IMR-90 (cell line): ENCODE measurements around the gene TRDMT1. TPM values are rescaled to one million over a fixed set of nuclear protein-coding genes. Genes with fewer than 3 reads are reported as not detected.

Source experiments
- ATAC-seq: fragments of 200-7000 bp; cut with Tn5 transposase; 2 replicates; pipeline ENCODE4 v1.9.1; 2020; ENCODE audit warnings: low read depth, mild to moderate bottlenecking, moderate library complexity
- BruUV-seq: library from RNA; stranded (reverse); fragments of 400-500 nt; replicated peaks from 2 replicates; lab custom pipeline; 2021; lab: Mats Ljungman, UMichigan
- CTCF ChIA-PET: fragments of 300-600 bp; formaldehyde crosslinking; extraction: SDS; loops from one replicate; lab custom pipeline; 2021; ENCODE audit warnings: antibody characterized with exemption; lab: Yijun Ruan, JAX
- POLR2A ChIA-PET: fragments of 300-600 bp; sonication (Branson Sonifier 250); formaldehyde crosslinking; loops from one replicate; lab custom pipeline; 2022; ENCODE audit warnings: antibody characterized with exemption; ENCODE audit not compliant: unreplicated experiment; lab: Charles Lee
- DNase-seq: peaks from one replicate; pipeline ENCODE4 v3.0.0; 2013
- H2AFZ ChIP-seq: replicated peaks from 2 replicates; pipeline ENCODE3; 2013; ENCODE audit warnings: low read length, mild to moderate bottlenecking; ENCODE audit not compliant: poor library complexity
- H2AK5ac ChIP-seq: 2 replicates; pipeline ENCODE4 v1.6.1; 2013; ENCODE audit warnings: low read depth, low read length, inconsistent platforms
- H2AK9ac ChIP-seq: replicated peaks from 2 replicates; pipeline ENCODE3; 2013; ENCODE audit warnings: mild to moderate bottlenecking, low read depth, low read length, moderate library complexity; ENCODE audit not compliant: poor library complexity
- H2BK120ac ChIP-seq: 2 replicates; pipeline ENCODE4 v1.6.1; 2013; ENCODE audit warnings: low read depth, low read length, inconsistent platforms
- H2BK15ac ChIP-seq: 3 replicates; pipeline ENCODE4 v1.6.1; 2013; ENCODE audit warnings: low read depth, low read length, inconsistent platforms
- H2BK20ac ChIP-seq: 2 replicates; pipeline ENCODE4 v1.6.1; 2013; ENCODE audit warnings: low read depth, mild to moderate bottlenecking, inconsistent platforms, low read length, moderate library complexity
- H2BK5ac ChIP-seq: 2 replicates; pipeline ENCODE4 v1.6.1; 2013; ENCODE audit warnings: mild to moderate bottlenecking, low read depth, low read length, inconsistent platforms; ENCODE audit not compliant: poor library complexity, severe bottlenecking
- H3K14ac ChIP-seq: replicated peaks from 2 replicates; pipeline ENCODE4 v1.6.1; 2013; ENCODE audit warnings: low read depth, low read length, inconsistent platforms
- H3K18ac ChIP-seq: 2 replicates; pipeline ENCODE4 v1.6.1; 2013; ENCODE audit warnings: low read depth, low read length, control low read depth
- H3K23ac ChIP-seq: 2 replicates; pipeline ENCODE4 v1.6.1; 2013; ENCODE audit warnings: low read depth, low read length, inconsistent platforms
- H3K27ac ChIP-seq: 2 replicates; pipeline ENCODE4 v1.5.1; 2013; ENCODE audit warnings: mild to moderate bottlenecking, control low read depth, low read length; ENCODE audit not compliant: insufficient read depth
- H3K27me3 ChIP-seq: 2 replicates; pipeline ENCODE4 v1.6.1; 2013; ENCODE audit warnings: low read length; ENCODE audit not compliant: control insufficient read depth, insufficient read depth
- H3K36me3 ChIP-seq: 2 replicates; pipeline ENCODE4 v1.6.1; 2013; ENCODE audit warnings: low read length, mixed read lengths; ENCODE audit not compliant: control insufficient read depth, insufficient read depth
- H3K4ac ChIP-seq: 2 replicates; pipeline ENCODE4 v1.6.1; 2013; ENCODE audit warnings: low read depth, low read length, inconsistent platforms
- H3K4me1 ChIP-seq: 2 replicates; pipeline ENCODE4 v1.6.1; 2013; ENCODE audit warnings: low read length, mixed read lengths; ENCODE audit not compliant: control insufficient read depth, insufficient read depth
- H3K4me2 ChIP-seq: 2 replicates; pipeline ENCODE4 v1.6.1; 2013; ENCODE audit warnings: low read depth, mild to moderate bottlenecking, control low read depth, low read length, moderate library complexity
- H3K4me3 ChIP-seq: 2 replicates; pipeline ENCODE4 v1.5.1; 2013; ENCODE audit warnings: low read depth, mild to moderate bottlenecking, control low read depth, low read length, moderate library complexity; ENCODE audit not compliant: insufficient read depth
- H3K56ac ChIP-seq: 2 replicates; pipeline ENCODE4 v1.6.1; 2013; ENCODE audit warnings: low read length, inconsistent platforms; ENCODE audit not compliant: insufficient read depth; ENCODE audit errors: extremely low read depth
- H3K79me1 ChIP-seq, 2 experiments: 2 replicates each; pipeline ENCODE4 v1.6.1; 2013; ENCODE audit warnings: low read length in 2 of 2, inconsistent platforms in 1 of 2, low read depth in 1 of 2
- H3K9ac ChIP-seq: 2 replicates; pipeline ENCODE4 v1.6.1; 2013; ENCODE audit warnings: low read depth, low read length, control low read depth
- H3K9me1 ChIP-seq: 2 replicates; pipeline ENCODE4 v1.6.1; 2013; ENCODE audit warnings: low read length, inconsistent platforms; ENCODE audit not compliant: insufficient read depth
- H3K9me3 ChIP-seq: 2 replicates; pipeline ENCODE4 v1.6.1; 2013; ENCODE audit warnings: low read length; ENCODE audit not compliant: control insufficient read depth, insufficient read depth
- H4K20me1 ChIP-seq: 2 replicates; pipeline ENCODE4 v1.6.1; 2013; ENCODE audit warnings: low read length, inconsistent platforms; ENCODE audit not compliant: insufficient read depth
- H4K5ac ChIP-seq: 2 replicates; pipeline ENCODE4 v1.6.1; 2013; ENCODE audit warnings: mild to moderate bottlenecking, low read depth, low read length, control low read depth
- H4K8ac ChIP-seq, 2 experiments: 2 replicates each; pipeline ENCODE4 v1.6.1; 2013; ENCODE audit warnings: low read depth in 2 of 2, low read length in 2 of 2, control low read depth in 1 of 2, inconsistent platforms in 1 of 2
- H4K91ac ChIP-seq: 2 replicates; pipeline ENCODE4 v1.6.1; 2013; ENCODE audit warnings: low read depth, low read length, inconsistent platforms; ENCODE audit not compliant: insufficient read depth
- BHLHE40 ChIP-seq: fragments of 150-350 bp; IDR thresholded peaks from 2 replicates; pipeline ENCODE4 v1.6.1; 2016; ENCODE audit warnings: mild to moderate bottlenecking, low read depth, low read length
- CEBPB ChIP-seq: IDR thresholded peaks from 2 replicates; pipeline ENCODE4 v1.6.1; 2012; ENCODE audit warnings: low read depth, low read length, improper control_type of control experiment
- CHD1 ChIP-seq: IDR thresholded peaks from 2 replicates; pipeline ENCODE4 v1.6.1; 2012; ENCODE audit warnings: low read depth, low read length, improper control_type of control experiment
- CTCF ChIP-seq: conservative IDR thresholded peaks from 2 replicates; pipeline ENCODE4 v1.5.1; 2012; ENCODE audit warnings: mild to moderate bottlenecking, low read depth, low read length, improper control_type of control experiment
- ELK1 ChIP-seq: fragments of 150-350 bp; IDR thresholded peaks from 2 replicates; pipeline ENCODE4 v1.6.1; 2016; ENCODE audit warnings: low read depth, mild to moderate bottlenecking, low read length, moderate library complexity, borderline replicate concordance
- FOS ChIP-seq: fragments of 150-350 bp; IDR thresholded peaks from 2 replicates; pipeline ENCODE4 v1.6.1; 2016; ENCODE audit warnings: low read depth, low read length
- MAFK ChIP-seq: IDR thresholded peaks from 2 replicates; pipeline ENCODE4 v1.6.1; 2012; ENCODE audit warnings: low read depth, low read length, improper control_type of control experiment
- MAZ ChIP-seq: IDR thresholded peaks from 2 replicates; pipeline ENCODE4 v1.6.1; 2012; ENCODE audit warnings: low read depth, mild to moderate bottlenecking, low read length, improper control_type of control experiment, moderate library complexity, borderline replicate concordance
- MXI1 ChIP-seq: IDR thresholded peaks from 2 replicates; pipeline ENCODE4 v1.6.1; 2012; ENCODE audit warnings: low read depth, mild to moderate bottlenecking, low read length, moderate library complexity, borderline replicate concordance
- NFE2L2 ChIP-seq: fragments of 150-350 bp; IDR thresholded peaks from 2 replicates; pipeline ENCODE4 v1.6.1; 2016; ENCODE audit warnings: low read depth, mild to moderate bottlenecking, low read length
- POLR2A ChIP-seq: IDR thresholded peaks from 2 replicates; pipeline ENCODE4 v1.6.1; 2012; ENCODE audit warnings: mild to moderate bottlenecking, low read depth, low read length
- RAD21 ChIP-seq: IDR thresholded peaks from 2 replicates; pipeline ENCODE4 v1.6.1; 2012; ENCODE audit warnings: low read length, improper control_type of control experiment
- RCOR1 ChIP-seq: IDR thresholded peaks from 2 replicates; pipeline ENCODE4 v1.6.1; 2012; ENCODE audit warnings: mild to moderate bottlenecking, low read length, improper control_type of control experiment; ENCODE audit not compliant: insufficient replicate concordance
- RFX5 ChIP-seq: IDR thresholded peaks from 2 replicates; pipeline ENCODE4 v1.8.0; 2012; ENCODE audit warnings: low read depth, mild to moderate bottlenecking, low read length, moderate library complexity
- SMC3 ChIP-seq: fragments of 150-350 bp; IDR thresholded peaks from 2 replicates; pipeline ENCODE4 v1.6.1; 2016; ENCODE audit warnings: low read depth, mild to moderate bottlenecking, antibody characterized with exemption, low read length, moderate library complexity
- USF2 ChIP-seq: fragments of 150-350 bp; IDR thresholded peaks from 2 replicates; pipeline ENCODE4 v1.6.1; 2017; ENCODE audit warnings: mild to moderate bottlenecking, antibody characterized with exemption, low read length, low read depth
- WGBS, 2 experiments: methylation state at CpG; one replicate each; pipeline versions ENCODE4 v1.1.5 to v1.1.7; 2013; ENCODE audit warnings: missing lambda C conversion rate in 2 of 2; ENCODE audit not compliant: insufficient read length in 1 of 2; ENCODE audit errors: extremely low coverage in 2 of 2; 5-methylcytosine and 5-hydroxymethylcytosine counted together
- dilution Hi-C: fragments of 300-500 bp; cut with HindIII; formaldehyde crosslinking; loops from one replicate; pipeline ENCODE4 v1.14.3; 2018; ENCODE audit warnings: low sequenced_read_pairs; ENCODE audit not compliant: unreplicated experiment
- in situ Hi-C: fragments of 300-500 bp; cut with MboI; formaldehyde crosslinking; loops from 3 replicates; pipeline ENCODE4 v1.14.3; 2019; ENCODE audit warnings: low sequenced_read_pairs, inconsistent platforms, mixed read lengths
- intact Hi-C: fragments of 100-400 bp; cut with micrococcal nuclease; formaldehyde crosslinking; loops from 2 replicates; pipeline ENCODE4 v1.10.0; 2022
- polyA plus RNA-seq, 3 experiments: library from polyadenylated mRNA; depleted of rRNA; stranded (reverse); fragments of >200 nt; gene quantifications; 2 replicates each; pipeline ENCODE4 v1.2.3, GENCODE V29; 2012; ENCODE audit warnings: low replicate concordance in 1 of 3
- total RNA-seq: library from RNA; depleted of rRNA; stranded (reverse); fragments of >200 nt; gene quantifications from 2 replicates; pipeline ENCODE4 v1.2.3, GENCODE V29; 2012

TRDMT1 gene
- total and polyA plus RNA-seq, 2 of the 4 experiments (the other 2 are of a cell fraction): 2.1 to 4.7 TPM

GRCh38 chr10:17226891-17227303 is 25.4 kb upstream of the TRDMT1 start:
- 96% methylated on average over 4 of the region's 8 CpGs; no CpG with 5 or more reads in 1 of the 2 experiments for WGBS, 2 experiments
- Histone ChIP-seq H3K4me1 (peaks cover 11% of the 10 kb centered on the region), H4K91ac (peak overlapping the region; percentile 77), H3K9me1 (peaks cover 15% of the 10 kb centered on the region), H3K4ac (peak overlapping the region; percentile 93), H3K18ac (peak overlapping the region; percentile 9), H3K14ac (peak overlapping the region; percentile 88), H3K27me3 (no peaks in the 10 kb centered on the region), H2BK15ac (peak overlapping the region; percentile 97; the same call in 2 of the 3 replicates), H2BK5ac (peak overlapping the region; percentile 97), H3K56ac (peak overlapping the region; percentile 92), H2AK5ac (peak overlapping the region; percentile 91), H4K5ac (peak overlapping the region; percentile 35), H3K4me3 (no peak overlapping the region), H4K8ac (peak overlapping the region in 1 of 2 experiments; percentile 27; a peak in 2 of 4 replicates), H3K9ac (no peak overlapping the region; the same call in 1 of the 2 replicates), H3K23ac (peak overlapping the region; percentile 74), H3K79me1 (peaks cover 24 to 33% of the 10 kb centered on the region in 2 experiments), H2AK9ac (peak overlapping the region; percentile 92), H2AFZ (peak overlapping the region; percentile 81), H2BK20ac (peak overlapping the region; percentile 64), H3K36me3 (peaks cover 18% of the 10 kb centered on the region), H3K4me2 (peak overlapping the region; percentile 97), H3K27ac (peak overlapping the region; percentile 47), H3K9me3 (no peaks in the 10 kb centered on the region), H4K20me1 (peaks cover 28% of the 10 kb centered on the region), H2BK120ac (peak overlapping the region; percentile 93)
- dilution Hi-C loops (no loop called here), in situ Hi-C loops (loop anchor here (5.0 kb wide), 1 partner anchor 200 kb away; no protein-coding TSS in a partner anchor), intact Hi-C loops (loop anchor here (5.0 kb wide), 2 partner anchors 150 to 240 kb away; no protein-coding TSS in a partner anchor)
- CTCF ChIA-PET: no interaction called here
- POLR2A ChIA-PET: no interaction called here
- TF ChIP-seq BHLHE40 (no peak), ELK1 (no peak), USF2 (no peak), CEBPB (no peak), MAFK (no peak), RCOR1 (no peak), CTCF (no peak), MXI1 (no peak), RFX5 (no peak), MAZ (no peak), RAD21 (no peak), POLR2A (no peak), FOS (no peak), SMC3 (no peak), NFE2L2 (no peak), CHD1 (no peak)
- BruUV-seq: no TSS peak
- DNase-seq: no peak
- ATAC-seq: no peak
